Measurements from ENCODE around the gene KIF18B. TPM values are rescaled to one million over a fixed set of nuclear protein-coding genes. Genes with fewer than 3 reads are reported as not detected.

The KIF18B gene
- total and polyA plus RNA-seq, 7 donors, result under 0.01 to 10.5 (median 0.60) TPM

DNA sequence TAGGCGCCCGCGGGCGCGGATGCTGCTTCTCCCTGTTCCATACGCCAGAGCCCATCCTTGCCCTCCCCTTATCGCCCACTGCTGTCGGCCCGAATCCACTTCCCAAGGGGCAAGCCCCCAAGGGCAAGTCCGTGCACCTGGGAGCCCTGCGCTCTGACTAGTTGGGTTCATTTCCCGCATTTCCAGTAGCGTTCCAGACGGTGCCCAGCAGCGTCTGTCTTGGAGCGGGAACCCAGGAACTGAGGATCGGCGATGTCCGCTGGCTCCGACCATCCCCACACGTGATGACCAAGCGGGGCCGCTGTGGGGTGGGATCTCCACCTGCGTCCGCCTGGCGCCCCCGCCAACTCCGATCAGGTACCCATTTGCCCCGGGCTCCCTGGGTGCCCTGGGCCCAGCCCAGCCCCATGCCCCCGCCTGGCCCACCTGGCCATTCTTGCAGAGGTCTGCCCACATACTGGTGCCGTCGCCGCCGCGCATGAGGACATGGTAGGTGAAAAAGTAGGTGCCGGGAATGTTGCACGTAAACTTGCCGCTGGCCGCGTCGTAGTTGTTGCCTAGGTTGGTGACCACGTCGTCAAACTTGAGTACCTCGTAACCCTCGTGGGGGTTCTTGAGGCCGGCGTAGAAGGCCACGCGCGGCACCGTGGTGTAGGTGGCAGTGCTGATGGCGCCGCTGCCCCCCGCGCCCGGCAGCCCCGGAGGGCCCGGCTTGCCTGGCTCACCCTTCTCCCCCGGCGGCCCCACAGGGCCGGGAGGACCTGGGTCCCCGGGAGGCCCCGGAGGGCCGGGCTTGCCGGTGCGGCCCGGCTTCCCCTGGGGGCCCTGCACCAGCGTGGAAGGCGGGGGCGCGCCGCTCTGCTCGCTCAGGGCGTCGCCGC lies 19.7 kb upstream of the KIF18B start:
- TF ChIP-seq POLR2A (IDR thresholded peaks at IDR 0.05) (no peak), EP300 (IDR thresholded peaks at IDR 0.05) (no peak), POLR2AphosphoS5 (IDR thresholded peaks at IDR 0.05) (no peak)
- TF ChIP-seq, protein P1, sequence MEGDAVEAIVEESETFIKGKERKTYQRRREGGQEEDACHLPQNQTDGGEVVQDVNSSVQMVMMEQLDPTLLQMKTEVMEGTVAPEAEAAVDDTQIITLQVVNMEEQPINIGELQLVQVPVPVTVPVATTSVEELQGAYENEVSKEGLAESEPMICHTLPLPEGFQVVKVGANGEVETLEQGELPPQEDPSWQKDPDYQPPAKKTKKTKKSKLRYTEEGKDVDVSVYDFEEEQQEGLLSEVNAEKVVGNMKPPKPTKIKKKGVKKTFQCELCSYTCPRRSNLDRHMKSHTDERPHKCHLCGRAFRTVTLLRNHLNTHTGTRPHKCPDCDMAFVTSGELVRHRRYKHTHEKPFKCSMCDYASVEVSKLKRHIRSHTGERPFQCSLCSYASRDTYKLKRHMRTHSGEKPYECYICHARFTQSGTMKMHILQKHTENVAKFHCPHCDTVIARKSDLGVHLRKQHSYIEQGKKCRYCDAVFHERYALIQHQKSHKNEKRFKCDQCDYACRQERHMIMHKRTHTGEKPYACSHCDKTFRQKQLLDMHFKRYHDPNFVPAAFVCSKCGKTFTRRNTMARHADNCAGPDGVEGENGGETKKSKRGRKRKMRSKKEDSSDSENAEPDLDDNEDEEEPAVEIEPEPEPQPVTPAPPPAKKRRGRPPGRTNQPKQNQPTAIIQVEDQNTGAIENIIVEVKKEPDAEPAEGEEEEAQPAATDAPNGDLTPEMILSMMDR (IDR thresholded peaks at IDR 0.05), result no peak
- DNase-seq, result no peak
- peak overlapping the region in 2 of 4 donors; percentile 24 to 50 for H3K4me3 ChIP-seq
- H3K36me3 ChIP-seq, result no peaks in the 10 kb centered on the region
- peaks cover 0 to 40% (median 33%) of the 10 kb centered on the region in 4 donors for H3K4me1 ChIP-seq
- H3K27me3 ChIP-seq, result peaks cover 19 to 33% (median 29%) of the 10 kb centered on the region in 3 donors
- 5 to 10% methylated on average over 76 of the region's 76 CpGs for WGBS, 2 donors
- no peaks in the 10 kb centered on the region for H3K9me3 ChIP-seq
- intact Hi-C loops (cut with DNase I), result loop anchor here (5.0 kb wide), 2 partner anchors 85 to 125 kb away; partner anchors contain the start of gene DCAKD
- no peak overlapping the region for H3K27ac ChIP-seq

DNA sequence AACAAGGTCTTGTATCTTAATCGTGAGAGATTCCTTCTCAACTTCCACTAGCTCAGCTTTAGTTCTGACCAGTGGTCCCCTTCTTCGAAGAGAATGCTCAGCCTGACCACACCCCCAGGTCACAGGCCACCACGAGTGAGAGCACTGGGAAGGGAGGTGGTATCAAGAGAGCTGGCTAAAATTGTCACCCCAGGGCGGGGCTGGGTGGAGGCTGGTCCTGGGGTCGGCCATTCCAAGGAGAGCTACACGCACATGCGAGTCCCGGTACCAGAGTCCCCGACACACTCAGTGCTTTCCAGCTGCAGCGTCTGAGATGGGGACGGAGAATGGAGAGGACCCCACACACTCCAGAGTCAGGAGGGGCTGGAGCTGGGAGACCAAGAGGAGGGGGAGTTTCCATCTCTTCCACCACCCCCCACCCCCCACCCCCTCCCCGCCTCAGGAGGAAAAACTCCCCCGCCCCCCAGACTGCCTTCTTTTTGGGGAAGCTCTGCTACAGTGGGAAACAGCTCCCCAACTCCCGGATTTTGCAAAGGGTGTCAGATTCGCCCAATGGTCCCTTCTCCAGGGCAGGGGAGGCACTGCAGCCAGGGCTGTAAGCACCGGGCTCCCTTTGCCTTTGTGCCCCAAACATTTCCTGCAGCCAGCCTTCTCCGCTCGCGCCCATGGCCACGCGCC lies 18.9 kb upstream of the KIF18B start:
- intact Hi-C loops (cut with DNase I), result loop anchor here (5.0 kb wide), 2 partner anchors 86 to 126 kb away; partner anchors contain the start of gene DCAKD
- Histone ChIP-seq H3K27ac (no peak overlapping the region), H3K4me1 (peaks cover 0 to 40% (median 33%) of the 10 kb centered on the region in 4 donors), H3K27me3 (peaks cover 19 to 33% (median 29%) of the 10 kb centered on the region in 3 donors), H3K36me3 (no peaks in the 10 kb centered on the region), H3K9me3 (no peaks in the 10 kb centered on the region), H3K4me3 (no peak overlapping the region)
- no peak for DNase-seq
- 16% methylated on average over 21 of the region's 21 CpGs for WGBS, 2 donors
- TF ChIP-seq, protein P1 (IDR thresholded peaks at IDR 0.05), result no peak
- TF ChIP-seq EP300 (IDR thresholded peaks at IDR 0.05) (no peak), POLR2AphosphoS5 (IDR thresholded peaks at IDR 0.05) (no peak), POLR2A (IDR thresholded peaks at IDR 0.05) (no peak)

DNA sequence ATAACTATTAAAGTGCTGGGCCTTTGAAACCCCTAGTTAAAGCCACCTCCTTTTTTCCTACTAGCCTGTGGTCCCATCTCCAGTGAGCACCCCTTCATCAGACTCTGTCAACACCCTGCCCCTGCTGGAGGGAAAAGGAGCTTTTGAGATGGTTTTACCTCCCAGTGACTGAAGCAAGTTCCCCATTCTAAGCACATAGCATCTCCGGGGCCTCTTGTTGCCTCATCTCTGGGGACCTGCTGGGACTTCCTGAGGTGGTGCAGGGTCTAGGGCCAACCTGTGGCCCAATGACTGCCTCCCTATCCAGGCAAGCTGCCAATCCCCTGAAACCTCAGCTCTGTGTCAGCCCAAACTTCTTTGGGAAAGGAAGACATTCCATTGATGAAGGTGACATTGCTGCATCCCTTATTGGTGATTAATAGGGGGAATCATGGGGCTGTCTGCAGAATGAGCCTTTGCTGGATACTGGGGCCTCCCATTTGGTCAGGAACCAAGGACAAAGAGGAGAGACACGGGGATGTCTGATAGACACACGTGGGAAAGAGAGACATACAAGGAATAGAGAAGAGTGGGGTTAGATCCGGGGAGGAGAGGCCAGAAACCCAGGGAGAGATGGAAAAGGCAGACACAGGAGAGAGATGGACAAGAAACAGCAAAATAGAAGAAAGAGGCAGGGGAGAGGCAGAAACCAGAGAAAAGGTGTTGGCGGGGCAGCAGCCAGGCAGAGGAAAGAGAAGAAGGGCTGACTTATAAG lies 18.1 kb upstream of the KIF18B start:
- H3K27ac ChIP-seq, result no peak overlapping the region
- TF ChIP-seq POLR2A (IDR thresholded peaks at IDR 0.05), result no peak
- TF ChIP-seq EP300 (IDR thresholded peaks at IDR 0.05), result no peak
- TF ChIP-seq, protein P1 (IDR thresholded peaks at IDR 0.05), result no peak
- no peak for TF ChIP-seq POLR2AphosphoS5 (IDR thresholded peaks at IDR 0.05)
- H3K4me3 ChIP-seq, result no peak overlapping the region
- intact Hi-C loops (cut with DNase I), result loop anchor here (5.0 kb wide), 2 partner anchors 87 to 127 kb away; partner anchors contain the start of gene DCAKD
- no peaks in the 10 kb centered on the region for H3K36me3 ChIP-seq
- WGBS, 2 donors, result 47 to 58% methylated on average over 5 of the region's 5 CpGs
- H3K9me3 ChIP-seq, result no peaks in the 10 kb centered on the region
- no peak for DNase-seq
- peaks cover 0 to 35% (median 31%) of the 10 kb centered on the region in 4 donors for H3K4me1 ChIP-seq
- H3K27me3 ChIP-seq, result peaks cover 21 to 38% (median 29%) of the 10 kb centered on the region in 3 donors

DNA sequence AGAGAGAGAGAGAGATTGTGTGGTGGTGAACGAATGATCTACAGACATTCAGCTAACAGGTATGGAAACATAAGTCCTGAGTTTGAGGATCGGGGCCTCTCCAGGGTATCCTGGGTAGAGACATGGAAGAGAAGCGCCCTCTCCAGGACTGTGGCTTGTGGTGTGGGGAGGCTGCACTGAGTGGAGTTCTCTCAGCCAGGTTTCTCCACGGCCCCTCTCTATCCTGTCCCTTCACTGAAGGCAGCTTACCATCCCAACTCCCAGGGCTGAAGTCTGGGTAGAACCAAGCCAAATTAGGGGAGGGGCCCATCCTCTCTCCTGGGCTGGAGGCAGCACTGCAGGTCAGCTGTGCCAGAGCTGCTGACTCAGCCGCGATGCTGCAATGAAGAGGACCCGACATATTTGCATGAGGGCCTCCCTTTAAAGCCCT lies 14.4 kb upstream of the KIF18B start:
- Histone ChIP-seq H3K27me3 (peaks cover 17 to 43% (median 19%) of the 10 kb centered on the region in 3 donors), H3K4me1 (peaks cover 0 to 14% (median 12%) of the 10 kb centered on the region in 4 donors), H3K9me3 (no peaks in the 10 kb centered on the region), H3K27ac (no peak overlapping the region), H3K4me3 (no peak overlapping the region), H3K36me3 (no peaks in the 10 kb centered on the region)
- TF ChIP-seq POLR2A (IDR thresholded peaks at IDR 0.05) (no peak), EP300 (IDR thresholded peaks at IDR 0.05) (no peak), POLR2AphosphoS5 (IDR thresholded peaks at IDR 0.05) (no peak)
- TF ChIP-seq, protein P1 (IDR thresholded peaks at IDR 0.05), result no peak
- WGBS, 2 donors, result 66 to 69% methylated on average over 7 of the region's 7 CpGs
- peak; percentile 47 for DNase-seq
- intact Hi-C loops (cut with DNase I), result no loop called here

Data from sigmoid colon (tissue), 7 donors.